Stimulated activated CD4-positive, alpha-beta T cell treated with anti-CD3 and anti-CD28 coated beads, TNF-alpha, amount 100 ng/mL, for 1 hour (primary cell): ENCODE data around the gene INO80E.
"Not testable (repeated sequence)": the region's sequence is repeated elsewhere in the genome, so short reads cannot be mapped to it uniquely, and the experiment has no call there.

Experiments
- DNase-seq, 3 donors: peaks; one replicate each; pipeline ENCODE4 v3.0.0-alpha.2; 2020; ENCODE audit warnings: low read depth in 3 of 3, low spot score in 1 of 3

Gene INO80E, protein sequence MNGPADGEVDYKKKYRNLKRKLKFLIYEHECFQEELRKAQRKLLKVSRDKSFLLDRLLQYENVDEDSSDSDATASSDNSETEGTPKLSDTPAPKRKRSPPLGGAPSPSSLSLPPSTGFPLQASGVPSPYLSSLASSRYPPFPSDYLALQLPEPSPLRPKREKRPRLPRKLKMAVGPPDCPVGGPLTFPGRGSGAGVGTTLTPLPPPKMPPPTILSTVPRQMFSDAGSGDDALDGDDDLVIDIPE

DNA sequence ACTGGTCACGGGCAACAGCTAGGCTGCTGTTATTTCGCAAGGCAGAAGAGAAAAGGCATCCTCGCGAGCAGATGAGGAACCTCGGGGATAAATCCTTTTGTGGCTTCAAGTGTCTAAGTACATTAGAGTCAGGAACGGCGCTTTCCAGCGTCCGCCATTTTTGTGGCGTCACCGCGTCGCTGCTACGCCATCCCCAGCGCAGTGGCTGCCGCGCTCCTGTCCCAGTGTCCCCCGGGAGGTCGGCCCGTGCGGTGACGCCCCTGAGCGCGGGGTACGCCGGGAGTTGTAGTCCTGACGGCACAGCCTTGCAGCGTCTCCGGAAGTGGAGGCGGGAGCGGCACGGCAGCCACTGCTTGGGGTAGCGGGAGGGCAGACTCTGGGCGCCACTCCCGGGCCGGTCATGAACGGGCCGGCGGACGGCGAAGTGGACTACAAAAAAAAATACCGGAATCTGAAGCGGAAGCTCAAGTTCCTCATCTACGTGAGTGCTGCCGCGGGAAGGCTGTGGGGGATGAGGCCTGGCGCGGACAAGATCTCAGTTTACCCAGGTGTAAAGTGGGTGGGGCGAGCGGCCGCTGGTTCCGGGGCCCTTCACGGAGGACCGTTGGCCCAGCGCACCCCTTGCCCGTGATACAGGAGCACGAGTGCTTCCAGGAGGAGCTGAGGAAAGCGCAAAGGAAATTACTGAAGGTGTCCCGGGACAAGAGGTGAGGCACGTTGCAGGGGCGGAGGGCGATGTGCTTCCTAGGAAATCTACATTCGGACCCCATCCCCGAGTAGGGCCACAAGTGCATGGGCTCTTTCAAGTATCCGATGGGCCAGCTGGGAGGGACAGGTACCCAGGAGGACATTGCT, at the start of gene INO80E:
TSS of gene INO80E (plus strand) at position 331 of the 855 bp plus-strand sequence. CDS start at position 401, 70 bp downstream.
- peak; percentile 97 to 99 (median 97) for DNase-seq

GRCh38 chr16:29947897-29948296, 48.1 kb upstream of the INO80E start:
- no peak for DNase-seq

GRCh38 chr16:29950806-29951461, 45.1 kb upstream of the INO80E start:
- no peak for DNase-seq

GRCh38 chr16:29951625-29952365, 44.2 kb upstream of the INO80E start:
- DNase-seq = no peak

GRCh38 chr16:29958756-29959155, 37.3 kb upstream of the INO80E start:
- DNase-seq = no peak

DNA sequence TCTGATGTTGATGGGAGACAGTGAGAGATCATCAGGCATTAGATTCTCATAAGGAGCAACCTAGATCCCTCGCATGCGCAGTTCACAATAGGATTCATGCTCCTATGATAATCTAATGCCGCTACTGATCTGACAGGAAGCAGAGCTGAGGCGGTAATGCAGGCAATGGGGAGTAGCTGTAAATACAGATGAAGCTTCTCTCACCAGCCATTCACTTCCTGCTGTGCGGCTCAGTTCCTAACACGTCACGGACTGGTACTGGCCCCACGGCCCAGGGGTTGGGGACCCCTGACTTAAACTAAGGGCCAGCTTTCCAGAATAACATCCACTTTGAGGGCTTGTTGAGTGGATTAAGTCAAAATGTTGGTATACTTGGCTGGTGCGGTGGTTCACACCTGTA, 36.7 kb upstream of the INO80E start:
- no peak for DNase-seq

DNA sequence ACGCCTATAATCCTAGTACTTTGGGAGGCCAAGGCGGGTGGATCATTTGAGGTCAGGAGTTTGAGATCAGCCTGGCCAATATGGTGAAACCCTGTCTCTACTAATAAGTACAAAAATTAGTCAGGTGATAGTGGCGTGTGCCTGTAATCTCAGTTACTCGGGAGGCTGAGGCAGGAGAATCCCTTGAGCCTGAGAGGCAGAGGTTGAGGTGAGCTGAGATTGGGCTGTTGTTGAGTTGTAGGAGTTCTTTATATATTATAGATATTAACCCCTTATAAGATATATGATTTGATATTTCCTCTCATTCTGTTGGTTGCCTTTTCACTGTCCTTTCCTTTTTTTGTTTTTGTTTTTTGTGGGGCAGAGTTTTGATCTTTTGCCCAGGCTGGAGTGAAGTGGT, 36.2 kb upstream of the INO80E start:
- not testable (repeated sequence) for DNase-seq

GRCh38 chr16:29961127-29961478, 34.9 kb upstream of the INO80E start:
- DNase-seq = no peak

- peak; percentile 80 to 95 (median 88) for DNase-seq
Measured at GRCh38 chr16:29961479-29962343, 34.3 kb upstream of the INO80E start, which contains the start of gene TMEM219. Gene TMEM219, plus strand, starts transcription at chr16:29962079. Its CDS starts 1,065 bp downstream, at chr16:29963144.

DNA sequence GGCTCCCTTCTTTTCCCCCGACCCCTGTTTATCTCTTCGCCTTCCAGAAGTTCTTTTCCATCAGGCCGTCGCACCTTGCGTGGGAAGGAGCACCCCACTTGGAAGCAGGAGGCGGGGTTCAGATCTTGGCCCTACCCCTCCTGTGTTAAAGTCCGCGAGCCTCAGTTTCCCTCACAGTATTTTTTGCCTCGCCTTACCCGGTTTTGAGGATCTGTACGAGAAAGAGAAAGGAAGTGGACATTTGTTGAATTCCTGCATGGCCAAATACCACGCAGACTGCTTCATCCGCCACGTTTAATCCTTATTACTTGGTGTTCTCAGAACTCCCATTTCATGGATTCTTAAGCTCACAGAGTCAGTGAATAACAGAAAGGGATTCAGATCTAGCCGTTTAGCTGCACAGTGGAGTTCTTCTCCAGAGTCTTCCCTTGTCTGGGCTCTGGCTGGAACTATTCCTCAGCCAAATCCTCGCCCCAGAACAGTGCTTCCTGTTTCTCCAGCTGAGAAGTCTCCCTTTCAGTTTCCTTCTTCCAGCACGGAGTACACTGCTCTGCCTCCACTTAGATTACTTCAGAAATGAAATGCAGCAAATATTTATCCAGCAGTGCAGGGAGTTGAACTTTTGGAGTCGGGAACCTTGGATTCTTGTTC, 33.6 kb upstream of the INO80E start:
- no peak for DNase-seq

- no peak for DNase-seq
Measured at GRCh38 chr16:29963021-29963743, 32.9 kb upstream of the INO80E start.

GRCh38 chr16:29968205-29968604, 27.8 kb upstream of the INO80E start:
- no peak for DNase-seq

GRCh38 chr16:29971304-29971703, 24.7 kb upstream of the INO80E start:
- no peak for DNase-seq

GRCh38 chr16:29972500-29972899, 23.5 kb upstream of the INO80E start:
- DNase-seq = no peak

DNA sequence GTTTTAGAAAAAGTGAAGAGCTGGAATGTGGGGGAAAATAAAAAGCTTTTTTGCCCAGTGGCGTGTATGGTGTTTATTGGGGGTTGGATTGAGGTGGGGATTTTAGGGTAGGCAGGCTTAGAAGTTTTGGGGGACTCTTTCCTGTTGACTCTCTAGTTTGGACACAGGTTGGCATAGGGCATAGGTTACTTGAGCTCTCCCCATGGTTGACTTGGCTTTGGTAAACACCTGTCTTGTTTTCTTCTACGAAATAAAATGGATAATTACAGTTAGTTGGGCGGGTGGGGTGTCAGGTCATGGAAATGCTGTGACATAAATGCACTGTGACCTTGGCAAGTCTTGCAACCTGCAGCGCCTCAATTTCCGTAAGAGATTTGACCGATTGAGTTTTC, 23.1 kb upstream of the INO80E start:
- no peak for DNase-seq

DNA sequence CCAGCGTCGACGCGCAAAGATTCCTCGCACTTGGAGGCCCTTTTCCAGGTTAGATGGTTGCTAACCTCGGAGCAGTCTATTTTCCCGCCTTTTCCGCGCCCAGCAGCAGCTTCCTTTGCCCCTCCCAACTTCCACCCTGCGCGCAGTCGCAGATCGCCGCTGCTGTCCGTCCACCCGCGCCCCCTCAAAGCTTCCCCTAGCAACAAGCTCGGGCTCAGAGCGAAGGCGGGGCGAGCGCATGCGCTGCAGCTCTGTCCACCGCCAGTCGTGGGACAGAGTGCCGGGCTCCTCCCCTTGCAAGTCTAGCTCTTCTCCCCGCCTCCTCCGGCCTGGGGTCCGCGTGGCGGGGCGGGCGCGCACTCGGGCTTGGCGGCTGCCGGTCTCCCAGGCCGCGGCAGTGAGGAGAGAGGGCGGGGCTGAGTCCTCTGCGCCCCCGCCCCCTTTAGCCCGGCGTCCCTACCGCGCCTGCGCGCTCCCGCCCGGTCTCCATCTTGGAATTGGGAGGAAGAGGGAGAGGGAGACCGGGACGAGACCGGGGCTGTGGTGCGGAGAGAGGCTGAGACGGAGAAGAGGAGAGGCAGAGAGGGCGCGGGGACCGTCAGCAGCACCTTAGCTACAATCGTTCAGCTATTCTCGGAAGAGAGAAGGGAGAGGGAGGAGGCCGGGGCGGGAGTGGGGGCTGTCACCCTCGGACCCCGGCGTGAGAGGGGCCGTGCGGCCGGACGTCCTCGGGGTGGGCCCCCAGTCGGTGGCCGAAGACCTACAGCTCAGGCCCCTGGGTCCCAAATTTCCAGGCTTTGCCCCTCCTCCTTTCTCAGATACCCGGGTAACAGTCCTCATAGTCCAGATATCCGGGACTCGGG, 22.4 kb upstream of the INO80E start, which contains the start of gene TAOK2:
TSS of gene TAOK2 (plus strand) at position 485 of the 863 bp plus-strand sequence. CDS start 3,905 bp downstream, outside the sequence.
- peak; percentile 78 to 86 (median 84) for DNase-seq

GRCh38 chr16:29974291-29975133, 21.5 kb upstream of the INO80E start:
- no peak for DNase-seq
